GM13976 (cell line): Measurements from ENCODE around the gene HTRA2.

Experiments used
- DNase-seq: peaks from one replicate; pipeline ENCODE4 v3.0.0; 2012; ENCODE audit warnings: low spot score
- in situ Hi-C: fragments of 300-500 bp; cut with MboI; formaldehyde crosslinking; loops from one replicate; pipeline ENCODE4 v1.12.0; 2022; ENCODE audit warnings: low sequenced_read_pairs, mixed read lengths, inconsistent platforms; ENCODE audit not compliant: unreplicated experiment
- TF ChIP-seq, protein P1 (sequence below): IDR thresholded peaks from 2 replicates; pipeline ENCODE4 v1.5.1; 2012; ENCODE audit warnings: borderline replicate concordance, mild to moderate bottlenecking; ENCODE audit not compliant: insufficient read depth; ENCODE audit errors: extremely low read depth, missing control alignments, control extremely low read depth

HTRA2 gene

DNA sequence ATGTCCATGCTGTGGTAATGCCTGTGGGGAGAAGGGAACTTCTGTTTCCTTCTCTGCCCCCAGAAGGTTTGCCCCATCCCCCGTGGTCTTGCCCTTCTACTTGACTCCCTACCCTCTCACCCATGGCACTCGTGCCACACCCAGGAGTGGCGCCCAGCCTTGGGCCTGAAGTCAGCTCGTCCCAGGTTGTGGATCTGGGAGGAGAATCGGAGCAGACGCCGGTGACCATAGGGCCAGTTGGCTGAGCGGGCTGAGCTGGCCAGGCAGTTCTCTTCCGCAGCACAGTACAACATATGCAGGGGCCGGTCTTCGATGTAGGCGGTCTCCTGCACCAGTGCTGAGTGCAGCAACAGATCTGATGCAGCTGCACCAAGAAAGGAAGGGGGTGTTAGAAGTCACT lies 4.7 kb downstream of the HTRA2 start:
- no peak for DNase-seq
- TF ChIP-seq, protein P1, sequence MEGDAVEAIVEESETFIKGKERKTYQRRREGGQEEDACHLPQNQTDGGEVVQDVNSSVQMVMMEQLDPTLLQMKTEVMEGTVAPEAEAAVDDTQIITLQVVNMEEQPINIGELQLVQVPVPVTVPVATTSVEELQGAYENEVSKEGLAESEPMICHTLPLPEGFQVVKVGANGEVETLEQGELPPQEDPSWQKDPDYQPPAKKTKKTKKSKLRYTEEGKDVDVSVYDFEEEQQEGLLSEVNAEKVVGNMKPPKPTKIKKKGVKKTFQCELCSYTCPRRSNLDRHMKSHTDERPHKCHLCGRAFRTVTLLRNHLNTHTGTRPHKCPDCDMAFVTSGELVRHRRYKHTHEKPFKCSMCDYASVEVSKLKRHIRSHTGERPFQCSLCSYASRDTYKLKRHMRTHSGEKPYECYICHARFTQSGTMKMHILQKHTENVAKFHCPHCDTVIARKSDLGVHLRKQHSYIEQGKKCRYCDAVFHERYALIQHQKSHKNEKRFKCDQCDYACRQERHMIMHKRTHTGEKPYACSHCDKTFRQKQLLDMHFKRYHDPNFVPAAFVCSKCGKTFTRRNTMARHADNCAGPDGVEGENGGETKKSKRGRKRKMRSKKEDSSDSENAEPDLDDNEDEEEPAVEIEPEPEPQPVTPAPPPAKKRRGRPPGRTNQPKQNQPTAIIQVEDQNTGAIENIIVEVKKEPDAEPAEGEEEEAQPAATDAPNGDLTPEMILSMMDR, result no peak
- in situ Hi-C loops, result loop anchor here (10.0 kb wide), 1 partner anchor 50 kb away; no protein-coding TSS in a partner anchor

DNA sequence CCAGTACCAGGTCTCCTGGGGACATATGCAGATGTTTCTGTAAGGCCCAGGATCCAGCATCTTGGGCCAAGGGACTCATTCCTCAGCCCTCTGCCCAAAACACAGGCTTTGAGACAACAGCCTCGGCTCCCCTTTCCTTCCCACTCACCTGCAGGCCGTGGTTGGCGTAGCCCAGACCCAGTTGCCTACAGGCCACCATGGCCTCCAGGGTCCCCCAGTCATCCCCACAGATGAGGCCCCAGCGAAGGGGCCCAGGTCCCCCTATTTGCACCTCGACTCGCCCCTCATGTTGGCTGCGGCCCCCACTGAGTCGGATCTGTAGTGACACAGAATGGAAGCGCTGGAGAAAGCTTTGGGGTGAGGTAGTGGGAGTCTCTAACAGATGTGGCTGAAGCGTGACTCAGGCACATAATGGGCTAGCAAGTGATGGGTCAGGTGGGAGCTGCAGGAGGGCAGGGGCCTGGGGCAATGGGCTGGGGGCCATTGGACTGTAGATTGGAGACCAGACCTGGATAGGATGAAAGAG lies 5.8 kb downstream of the HTRA2 start:
- in situ Hi-C loops, result loop anchor here (10.0 kb wide), 1 partner anchor 49 kb away; no protein-coding TSS in a partner anchor
- DNase-seq, result no peak
- TF ChIP-seq, protein P1, result no peak

DNA sequence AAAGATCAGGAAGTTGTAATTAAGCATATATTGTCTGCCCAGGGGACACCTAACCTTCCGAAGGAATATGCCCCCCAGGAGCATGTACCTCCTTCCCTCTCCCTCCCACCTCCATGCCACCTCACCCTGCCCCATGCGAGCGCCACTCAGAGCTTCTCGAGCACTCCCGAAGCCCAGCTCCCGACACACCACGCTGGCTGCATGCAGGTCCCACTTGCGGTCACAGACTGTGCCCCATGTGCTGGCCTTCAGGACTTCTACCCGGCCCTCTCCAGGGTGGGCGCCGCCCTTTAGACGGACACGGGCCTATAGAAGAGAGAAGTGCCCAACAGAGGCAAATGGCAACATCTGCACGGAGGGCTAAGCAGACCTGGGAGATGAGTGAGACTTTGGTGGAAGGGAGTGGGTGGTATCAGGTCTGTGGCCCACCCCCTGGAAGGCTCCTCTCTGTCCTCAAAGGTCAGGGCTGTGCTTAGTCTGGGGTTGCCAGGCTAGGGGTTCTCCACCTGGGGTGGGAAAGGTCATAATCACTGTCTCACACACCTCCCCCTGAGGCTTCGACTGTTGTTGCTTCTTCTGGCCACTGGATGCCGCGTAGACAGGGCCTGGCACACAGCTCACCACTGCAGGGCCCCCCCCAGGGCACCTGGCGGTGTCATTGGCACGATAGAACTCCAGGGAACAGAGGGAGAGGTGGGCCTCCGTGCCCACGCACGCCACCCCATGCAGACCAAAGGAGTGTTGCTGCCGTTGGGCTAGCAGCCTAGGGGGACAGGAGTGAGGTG lies 6.6 kb downstream of the HTRA2 start:
- DNase-seq, result no peak
- TF ChIP-seq, protein P1, result no peak
- in situ Hi-C loops, result loop anchor here (10.0 kb wide), 1 partner anchor 48 kb away; no protein-coding TSS in a partner anchor

DNA sequence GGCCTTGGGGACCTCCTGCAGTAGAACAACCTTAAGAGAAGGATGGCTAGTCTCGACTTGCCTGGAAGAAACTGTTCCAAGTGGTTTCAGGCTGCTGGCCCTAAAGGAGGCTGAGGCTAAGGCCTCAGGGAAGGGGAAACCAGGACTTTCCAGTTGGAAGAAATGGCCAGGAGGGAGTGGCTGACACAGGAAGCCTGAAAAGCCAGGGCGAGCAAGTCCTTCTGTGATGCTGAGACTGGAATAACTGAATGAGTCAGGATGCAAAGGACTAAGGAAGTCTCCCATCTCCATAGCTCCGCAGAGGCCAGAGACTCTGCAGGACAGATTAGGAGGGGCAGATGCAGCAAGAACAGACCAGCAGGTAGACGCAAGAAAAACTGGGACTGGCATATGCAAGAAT lies 7.4 kb downstream of the HTRA2 start:
- TF ChIP-seq, protein P1, result no peak
- DNase-seq, result no peak
- in situ Hi-C loops, result loop anchor here (10.0 kb wide), 1 partner anchor 48 kb away; no protein-coding TSS in a partner anchor

DNA sequence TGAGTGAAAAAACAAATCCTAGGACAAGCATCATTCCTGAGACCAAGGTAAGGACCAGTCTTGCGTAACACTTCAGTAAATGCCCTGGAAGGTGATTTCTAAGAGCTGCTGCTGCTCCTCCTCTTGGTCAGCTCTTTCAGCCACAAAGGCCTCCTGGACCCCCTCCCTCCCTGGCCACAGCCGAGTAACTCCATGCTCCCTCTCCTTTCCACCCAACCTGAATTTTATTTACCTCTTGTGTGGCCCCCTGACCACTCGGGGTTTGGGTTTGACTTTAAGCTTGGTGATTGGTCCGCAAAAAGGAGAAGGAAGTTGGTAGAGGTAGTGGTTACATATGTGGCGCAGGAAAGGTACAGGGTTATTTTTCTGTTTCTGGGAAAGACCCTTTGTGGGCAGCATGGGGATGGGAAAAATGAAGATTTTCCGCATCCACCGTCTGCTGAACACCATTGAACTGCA lies 9.2 kb downstream of the HTRA2 start:
- in situ Hi-C loops, result loop anchor here (10.0 kb wide), 1 partner anchor 46 kb away; no protein-coding TSS in a partner anchor
- TF ChIP-seq, protein P1, result no peak

DNA sequence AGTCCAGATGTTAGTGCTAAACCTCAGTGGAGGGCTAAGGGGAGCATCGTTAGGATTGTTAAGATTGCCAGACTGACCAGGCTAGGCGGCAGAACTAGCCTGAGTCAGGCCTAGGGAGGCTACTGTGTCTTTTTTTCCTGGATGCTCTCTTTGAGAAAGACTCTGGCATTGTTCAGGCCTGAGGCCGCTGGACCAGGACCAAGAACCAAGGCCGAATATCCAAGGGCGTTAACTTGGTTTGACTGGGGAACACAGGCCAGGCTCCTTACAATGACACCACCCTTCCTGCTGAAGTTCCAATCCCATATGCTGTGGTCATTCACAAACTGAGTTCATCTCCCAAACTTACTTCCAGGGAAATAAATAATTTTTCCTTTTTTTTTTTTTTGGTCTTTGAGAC lies 10.6 kb downstream of the HTRA2 start:
- in situ Hi-C loops, result no loop called here
- TF ChIP-seq, protein P1, result no peak

More for the DNA sequence above, 9.2 kb downstream of the HTRA2 start:
- DNase-seq, result peak; percentile 60

More for the DNA sequence above, 10.6 kb downstream of the HTRA2 start:
- DNase-seq, result no peak
